ENCODE data around the gene AGAP1.
"Not testable (repeated sequence)": the region's sequence is repeated elsewhere in the genome, so short reads cannot be mapped to it uniquely, and the experiment has no call there.

DNA sequence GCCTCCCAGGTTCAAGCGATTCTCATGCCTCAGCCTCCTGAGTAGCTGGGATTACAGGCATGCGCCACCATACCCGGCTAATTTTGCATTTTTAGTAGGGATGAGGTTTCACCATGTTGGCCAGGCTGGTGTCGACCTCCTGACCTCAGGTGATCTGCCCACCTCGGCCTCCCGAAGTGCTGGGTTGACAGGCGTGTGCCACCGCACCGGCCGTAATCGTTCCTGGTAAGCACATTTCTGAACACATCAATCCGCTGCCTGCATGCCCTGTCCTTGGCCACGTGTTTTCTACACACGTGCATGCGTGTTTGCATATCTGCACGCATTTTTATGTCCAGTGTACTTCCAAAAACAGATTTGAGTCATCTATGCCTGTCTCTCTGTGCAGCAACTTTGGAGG is 597.0 kb downstream of the AGAP1 start:
- TF ChIP-seq, protein P1, sequence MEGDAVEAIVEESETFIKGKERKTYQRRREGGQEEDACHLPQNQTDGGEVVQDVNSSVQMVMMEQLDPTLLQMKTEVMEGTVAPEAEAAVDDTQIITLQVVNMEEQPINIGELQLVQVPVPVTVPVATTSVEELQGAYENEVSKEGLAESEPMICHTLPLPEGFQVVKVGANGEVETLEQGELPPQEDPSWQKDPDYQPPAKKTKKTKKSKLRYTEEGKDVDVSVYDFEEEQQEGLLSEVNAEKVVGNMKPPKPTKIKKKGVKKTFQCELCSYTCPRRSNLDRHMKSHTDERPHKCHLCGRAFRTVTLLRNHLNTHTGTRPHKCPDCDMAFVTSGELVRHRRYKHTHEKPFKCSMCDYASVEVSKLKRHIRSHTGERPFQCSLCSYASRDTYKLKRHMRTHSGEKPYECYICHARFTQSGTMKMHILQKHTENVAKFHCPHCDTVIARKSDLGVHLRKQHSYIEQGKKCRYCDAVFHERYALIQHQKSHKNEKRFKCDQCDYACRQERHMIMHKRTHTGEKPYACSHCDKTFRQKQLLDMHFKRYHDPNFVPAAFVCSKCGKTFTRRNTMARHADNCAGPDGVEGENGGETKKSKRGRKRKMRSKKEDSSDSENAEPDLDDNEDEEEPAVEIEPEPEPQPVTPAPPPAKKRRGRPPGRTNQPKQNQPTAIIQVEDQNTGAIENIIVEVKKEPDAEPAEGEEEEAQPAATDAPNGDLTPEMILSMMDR (IDR thresholded peaks at IDR 0.05; ENCODE audit: extremely low read depth in 1 of 2, insufficient read depth in 1 of 2, low read depth in 1 of 2, low read length in 2 of 2): not testable (repeated sequence)
- not testable (repeated sequence) for TF ChIP-seq POLR2A (IDR thresholded peaks at IDR 0.05; ENCODE audit: low read depth, low read length); EZH2 (IDR thresholded peaks at IDR 0.05; ENCODE audit: borderline replicate concordance, low read depth, low read length, severe bottlenecking); JUN (IDR thresholded peaks at IDR 0.05; ENCODE audit: borderline replicate concordance, insufficient read depth, insufficient read length, low read depth); POLR2AphosphoS5 (IDR thresholded peaks at IDR 0.05; ENCODE audit: insufficient read depth, low read depth, low read length); FOS (IDR thresholded peaks at IDR 0.05; ENCODE audit: borderline replicate concordance, insufficient read depth, low read length)
- TF ChIP-seq, protein P2, sequence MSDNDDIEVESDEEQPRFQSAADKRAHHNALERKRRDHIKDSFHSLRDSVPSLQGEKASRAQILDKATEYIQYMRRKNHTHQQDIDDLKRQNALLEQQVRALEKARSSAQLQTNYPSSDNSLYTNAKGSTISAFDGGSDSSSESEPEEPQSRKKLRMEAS (IDR thresholded peaks at IDR 0.05; ENCODE audit: insufficient read depth, insufficient read length): not testable (repeated sequence)

Data from endothelial cell of umbilical vein (primary cell).